ENCODE data around the gene LYZL2.
"Not testable (repeated sequence)": the region's sequence is repeated elsewhere in the genome, so short reads cannot be mapped to it uniquely, and the experiment has no call there.

LYZL2 gene

GRCh38 chr10:30629653-30630052, at the start of gene LYZL2:
LYZL2 (minus strand) TSS chr10:30629753; CDS start chr10:30626915, 2,838 bp downstream.
- in situ Hi-C loops (cut with MboI; ENCODE audit: low sequenced_read_pairs): no loop called here
- Histone ChIP-seq H3K36me3 (replicated peaks) (no peaks in the 10 kb centered on the region), H3K4me3 (no peak within 1 kb of the TSS), H3K4me1 (no peaks in the 10 kb centered on the region), H3K9me3 (no peaks in the 10 kb centered on the region), H3K27me3 (ENCODE audit: low read depth) (no peaks in the 10 kb centered on the region)
- DNase-seq (ENCODE audit: low spot score in 2 of 2): no peak

DNA sequence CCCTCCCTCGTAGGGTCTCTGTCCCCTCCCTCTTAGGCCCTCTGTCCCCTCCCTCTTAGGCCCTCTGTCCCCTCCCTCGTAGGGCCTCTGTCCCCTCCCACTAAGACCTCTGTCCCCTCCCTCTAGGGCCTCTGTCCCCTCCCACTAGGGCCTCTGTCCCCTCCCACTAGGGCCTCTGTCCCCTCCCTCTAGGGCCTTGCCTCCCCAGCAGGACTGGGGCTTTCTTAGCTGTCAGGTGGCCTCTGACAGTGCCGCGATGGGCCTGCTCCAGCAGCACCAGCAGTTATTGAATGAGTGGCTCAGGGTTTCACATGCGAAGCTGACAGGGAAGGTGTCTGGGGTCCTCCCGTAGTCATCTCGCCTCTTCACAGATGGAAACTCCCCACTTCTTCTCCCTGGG, 48.1 kb upstream of the LYZL2 start:
- H3K4me3 ChIP-seq; H3K4me1 ChIP-seq; H3K36me3 ChIP-seq (replicated peaks); in situ Hi-C loops (cut with MboI; ENCODE audit: low sequenced_read_pairs); H3K27me3 ChIP-seq (ENCODE audit: low read depth); DNase-seq (ENCODE audit: low spot score in 2 of 2); H3K9me3 ChIP-seq: not testable (repeated sequence)

DNA sequence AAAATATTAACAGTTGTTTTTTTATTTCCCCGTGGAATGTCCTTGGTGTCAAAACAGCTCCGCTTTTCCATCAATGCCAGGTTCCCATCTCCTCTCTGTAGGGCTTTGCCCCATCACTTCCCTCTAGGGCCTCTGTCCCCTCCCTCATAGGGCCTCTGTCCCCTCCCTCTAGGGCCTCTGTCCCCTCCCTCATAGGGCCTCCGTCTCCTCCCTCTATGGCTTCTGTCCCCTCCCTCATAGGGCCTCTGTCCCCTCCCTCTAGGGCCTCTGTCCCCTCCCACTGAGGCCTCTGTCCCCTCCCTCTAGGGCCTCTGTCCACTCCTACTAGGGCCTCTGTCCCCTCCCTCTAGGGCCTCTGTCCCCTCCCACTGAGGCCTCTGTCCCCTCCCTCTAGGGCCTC, 47.6 kb upstream of the LYZL2 start:
- H3K27me3 ChIP-seq (ENCODE audit: low read depth); H3K9me3 ChIP-seq; H3K4me1 ChIP-seq; H3K36me3 ChIP-seq (replicated peaks); DNase-seq (ENCODE audit: low spot score in 2 of 2); in situ Hi-C loops (cut with MboI; ENCODE audit: low sequenced_read_pairs); H3K4me3 ChIP-seq: not testable (repeated sequence)

DNA sequence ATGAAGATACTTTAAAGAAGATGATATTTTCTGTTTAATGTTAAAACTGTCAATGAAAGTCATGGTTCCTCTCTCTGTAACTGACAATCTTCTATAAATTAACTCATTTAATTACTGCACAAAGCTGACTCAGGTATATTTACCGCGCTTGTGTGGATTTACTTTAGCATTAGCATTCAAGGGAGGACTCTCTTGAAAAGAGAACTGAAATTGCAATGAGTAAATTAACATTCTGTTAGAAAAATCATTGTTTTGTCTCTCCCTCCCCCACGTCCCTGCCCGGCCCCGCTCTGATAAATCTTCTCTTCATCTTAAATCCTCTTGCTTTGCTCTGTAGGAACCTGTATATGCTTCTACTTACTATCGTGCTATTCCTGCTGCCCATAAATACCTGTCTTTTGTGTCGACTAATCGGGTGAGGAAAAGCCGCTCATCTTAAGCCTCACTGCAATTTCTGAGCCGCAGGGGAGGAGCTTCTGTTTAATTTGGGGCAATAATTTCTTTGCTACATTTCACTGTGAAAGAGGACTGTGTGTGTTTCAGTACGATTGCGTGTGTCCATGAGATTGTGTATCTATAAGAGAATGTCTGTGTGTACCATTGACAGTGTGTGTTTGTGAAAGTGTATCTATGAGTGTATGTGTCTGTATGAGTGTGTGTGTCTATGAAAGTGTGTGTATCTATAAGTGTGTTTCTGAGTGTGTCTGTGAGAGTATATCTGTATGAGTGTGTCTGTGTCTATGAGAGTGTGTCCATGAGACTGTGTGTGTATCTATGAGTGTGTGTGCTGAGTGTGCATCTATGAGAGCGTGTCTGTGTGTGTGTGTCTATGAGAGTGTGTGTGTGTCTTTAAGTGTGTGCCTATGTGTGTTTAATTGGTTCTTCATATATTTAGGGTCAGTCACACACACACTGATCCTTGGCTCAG, 46.5 kb upstream of the LYZL2 start:
- no peaks in the 10 kb centered on the region; the same call in 1 of the 2 replicates for H3K4me1 ChIP-seq
- H3K9me3 ChIP-seq: no peaks in the 10 kb centered on the region
- in situ Hi-C loops (cut with MboI; ENCODE audit: low sequenced_read_pairs): no loop called here
- no peak overlapping the region for H3K4me3 ChIP-seq
- no peak for DNase-seq (ENCODE audit: low spot score in 2 of 2)
- no peaks in the 10 kb centered on the region for H3K27me3 ChIP-seq (ENCODE audit: low read depth)
- no peaks in the 10 kb centered on the region for H3K36me3 ChIP-seq (replicated peaks)

DNA sequence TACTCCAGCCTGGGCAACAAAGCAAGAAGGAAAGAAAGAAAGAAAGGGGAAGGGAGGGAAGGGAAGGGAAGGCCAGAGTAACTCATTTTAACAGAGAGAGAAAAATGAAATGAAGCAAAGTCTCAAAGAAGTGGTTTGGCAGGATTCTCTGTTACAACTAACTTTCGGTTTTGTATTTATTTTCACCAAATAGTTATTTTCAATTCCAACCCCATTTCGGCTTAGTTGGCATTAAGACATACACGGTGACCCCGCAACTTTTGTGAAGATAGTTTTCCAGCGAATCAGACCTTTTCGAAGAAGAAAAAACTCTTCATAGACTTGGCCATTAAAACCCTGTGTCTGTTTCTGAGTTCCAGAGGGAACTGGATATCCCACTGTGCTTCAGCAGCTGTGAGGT, 45.2 kb upstream of the LYZL2 start:
- no peaks in the 10 kb centered on the region for H3K27me3 ChIP-seq (ENCODE audit: low read depth)
- no peaks in the 10 kb centered on the region for H3K9me3 ChIP-seq
- H3K4me3 ChIP-seq: no peak overlapping the region
- in situ Hi-C loops (cut with MboI; ENCODE audit: low sequenced_read_pairs): no loop called here
- no peaks in the 10 kb centered on the region for H3K36me3 ChIP-seq (replicated peaks)
- H3K4me1 ChIP-seq: no peaks in the 10 kb centered on the region; the same call in 1 of the 2 replicates
- no peak for DNase-seq (ENCODE audit: low spot score in 2 of 2)

- H3K36me3 ChIP-seq (replicated peaks); DNase-seq (ENCODE audit: low spot score in 2 of 2); H3K4me1 ChIP-seq; H3K9me3 ChIP-seq; in situ Hi-C loops (cut with MboI; ENCODE audit: low sequenced_read_pairs); H3K27me3 ChIP-seq (ENCODE audit: low read depth); H3K4me3 ChIP-seq: not testable (repeated sequence)
Observed at GRCh38 chr10:30673262-30673661, 43.7 kb upstream of the LYZL2 start.

DNA sequence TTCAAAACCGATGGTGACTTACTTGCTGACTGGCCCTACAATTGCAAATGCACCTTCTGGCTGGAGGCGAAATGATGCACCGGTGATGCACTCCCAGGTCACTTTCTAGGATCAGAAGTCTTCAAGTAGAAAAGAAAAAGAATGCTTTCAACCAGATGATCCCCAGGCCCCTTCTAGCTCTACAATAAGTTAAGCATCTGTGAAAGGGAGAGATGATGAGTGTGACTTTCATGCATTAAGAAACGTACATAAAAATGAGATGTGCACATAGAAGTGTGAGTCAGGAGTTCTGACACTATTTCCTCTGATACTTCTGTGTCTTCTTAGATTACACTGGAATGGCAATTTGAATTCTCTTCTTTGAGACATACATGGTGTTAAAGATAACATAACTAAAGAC, 42.8 kb upstream of the LYZL2 start:
- H3K4me3 ChIP-seq; H3K36me3 ChIP-seq (replicated peaks); H3K4me1 ChIP-seq; in situ Hi-C loops (cut with MboI; ENCODE audit: low sequenced_read_pairs); H3K9me3 ChIP-seq; DNase-seq (ENCODE audit: low spot score in 2 of 2); H3K27me3 ChIP-seq (ENCODE audit: low read depth): not testable (repeated sequence)

DNA sequence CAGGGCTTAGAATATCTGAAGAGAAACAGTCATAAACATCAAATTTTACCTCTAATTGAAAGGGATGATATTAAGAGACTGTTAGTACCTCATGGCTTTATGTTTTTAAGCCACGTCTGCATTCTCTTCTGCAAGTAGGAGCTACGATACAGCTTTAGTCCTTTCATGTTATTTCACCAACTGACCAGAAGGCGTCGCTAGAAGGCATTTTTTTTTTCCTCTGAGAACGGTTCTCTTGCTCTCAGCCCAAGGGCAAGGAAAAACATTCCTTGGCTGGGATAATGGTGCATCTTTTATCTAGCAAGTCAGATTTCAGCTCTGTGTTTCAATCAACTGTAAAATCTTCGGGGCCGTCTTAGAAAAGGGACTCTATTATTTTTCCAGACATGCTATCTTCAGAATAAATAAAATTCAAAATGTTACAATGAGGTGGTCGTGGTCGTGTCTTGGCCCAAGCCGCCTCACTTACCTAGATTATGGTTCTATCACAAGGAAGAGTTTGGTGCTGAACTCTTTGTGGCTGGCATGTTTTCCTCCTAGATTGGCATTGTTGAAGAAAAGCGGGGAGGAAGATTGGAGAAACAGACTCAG, 41.6 kb upstream of the LYZL2 start:
- peak; percentile 61 to 63 for DNase-seq (ENCODE audit: low spot score in 2 of 2)
- Histone ChIP-seq H3K27me3 (ENCODE audit: low read depth) (no peaks in the 10 kb centered on the region), H3K9me3 (no peaks in the 10 kb centered on the region), H3K4me3 (no peak overlapping the region), H3K36me3 (replicated peaks) (no peaks in the 10 kb centered on the region), H3K4me1 (no peaks in the 10 kb centered on the region; the same call in 1 of the 2 replicates)
- in situ Hi-C loops (cut with MboI; ENCODE audit: low sequenced_read_pairs): no loop called here

- H3K4me1 ChIP-seq; DNase-seq (ENCODE audit: low spot score in 2 of 2); H3K4me3 ChIP-seq; H3K36me3 ChIP-seq (replicated peaks); in situ Hi-C loops (cut with MboI; ENCODE audit: low sequenced_read_pairs); H3K27me3 ChIP-seq (ENCODE audit: low read depth); H3K9me3 ChIP-seq: not testable (repeated sequence)
Observed at GRCh38 chr10:30667982-30668381, 38.4 kb upstream of the LYZL2 start.

DNA sequence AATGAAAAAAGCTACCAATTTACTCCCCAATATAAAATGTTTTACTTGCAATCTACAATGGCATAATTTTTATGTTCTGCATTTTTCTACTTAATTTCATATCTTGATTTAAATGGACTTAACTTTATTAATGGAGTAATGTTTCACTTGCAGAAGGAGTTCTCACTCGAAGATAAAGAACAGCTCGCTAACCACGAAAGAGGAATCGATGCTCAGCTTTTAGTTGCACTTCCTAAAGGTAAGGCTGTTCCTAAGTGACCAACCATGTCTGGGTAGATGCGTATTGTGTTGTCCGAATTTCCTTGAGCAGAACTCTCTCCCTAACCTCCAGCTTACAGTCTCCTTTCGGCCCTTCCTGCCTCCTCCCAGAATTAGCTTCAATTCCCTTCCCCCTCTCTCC, 33.9 kb upstream of the LYZL2 start:
- DNase-seq (ENCODE audit: low spot score in 2 of 2); H3K36me3 ChIP-seq (replicated peaks); H3K4me1 ChIP-seq; H3K4me3 ChIP-seq; H3K27me3 ChIP-seq (ENCODE audit: low read depth); H3K9me3 ChIP-seq; in situ Hi-C loops (cut with MboI; ENCODE audit: low sequenced_read_pairs): not testable (repeated sequence)

DNA sequence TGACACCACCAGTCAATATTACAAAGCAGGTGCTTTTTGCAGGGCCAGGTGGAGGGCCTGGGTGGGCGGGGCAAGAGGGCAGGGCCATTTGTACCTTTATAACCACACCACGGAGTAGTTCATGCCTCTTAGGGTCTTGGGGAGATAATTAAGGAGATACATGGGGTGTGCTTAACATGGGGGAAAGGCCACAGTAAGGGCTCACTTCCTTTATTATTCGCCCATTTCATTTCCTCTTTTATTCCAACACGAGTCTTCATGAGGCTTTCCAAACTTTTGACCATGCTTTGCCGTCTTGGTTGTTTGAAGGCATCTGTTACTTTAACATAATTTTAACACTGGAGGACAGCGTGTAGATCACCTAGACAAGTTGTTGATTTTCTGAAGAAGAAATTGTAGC, 33.3 kb upstream of the LYZL2 start:
- in situ Hi-C loops (cut with MboI; ENCODE audit: low sequenced_read_pairs): no loop called here
- H3K36me3 ChIP-seq (replicated peaks): no peaks in the 10 kb centered on the region
- no peaks in the 10 kb centered on the region for H3K27me3 ChIP-seq (ENCODE audit: low read depth)
- DNase-seq (ENCODE audit: low spot score in 2 of 2): no peak
- no peak overlapping the region for H3K4me3 ChIP-seq
- no peaks in the 10 kb centered on the region for H3K9me3 ChIP-seq
- H3K4me1 ChIP-seq: no peaks in the 10 kb centered on the region

DNA sequence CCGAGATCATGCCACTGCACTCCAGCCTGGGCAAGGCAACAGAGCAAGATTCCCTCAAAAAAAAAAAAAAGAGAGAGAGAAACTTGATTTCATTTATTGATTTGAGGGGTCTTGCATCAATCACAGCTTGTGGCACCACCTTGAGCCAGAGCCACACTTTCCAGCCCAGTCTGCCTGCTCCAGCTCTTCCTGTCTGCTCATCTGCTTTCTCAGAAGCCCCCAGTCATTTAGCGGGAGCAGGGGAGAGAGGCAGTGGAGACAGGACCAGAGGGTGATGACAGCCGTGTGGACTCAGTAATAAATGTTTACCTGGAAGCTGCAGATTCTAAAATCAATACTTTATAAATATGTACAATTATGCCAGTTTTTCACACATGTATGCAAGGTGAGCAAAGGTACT, 30.8 kb upstream of the LYZL2 start:
- H3K27me3 ChIP-seq (ENCODE audit: low read depth): peaks cover 13% of the 10 kb centered on the region
- H3K4me1 ChIP-seq; H3K36me3 ChIP-seq (replicated peaks); H3K9me3 ChIP-seq; DNase-seq (ENCODE audit: low spot score in 2 of 2); in situ Hi-C loops (cut with MboI; ENCODE audit: low sequenced_read_pairs); H3K4me3 ChIP-seq: not testable (repeated sequence)

DNA sequence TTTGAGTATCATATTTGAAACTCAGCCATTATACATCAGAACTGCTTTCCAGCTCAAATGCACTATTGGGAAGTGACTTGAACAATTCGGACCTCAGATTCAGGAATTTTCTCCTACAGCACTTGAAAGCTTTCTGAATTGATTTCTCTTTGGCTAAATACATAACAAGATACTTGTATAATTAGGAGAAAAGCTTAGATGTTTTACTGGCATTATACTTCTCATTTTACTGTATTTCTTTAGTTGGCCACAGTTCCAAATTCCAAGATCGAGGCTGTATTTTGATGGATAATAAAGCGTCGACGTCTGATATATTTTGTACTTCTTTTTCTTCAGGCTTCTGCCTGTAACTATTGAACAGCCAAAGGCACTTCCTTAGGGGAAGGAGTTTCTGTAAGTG, 26.7 kb upstream of the LYZL2 start:
- no peak overlapping the region for H3K4me3 ChIP-seq
- in situ Hi-C loops (cut with MboI; ENCODE audit: low sequenced_read_pairs): no loop called here
- no peaks in the 10 kb centered on the region for H3K36me3 ChIP-seq (replicated peaks)
- no peak for DNase-seq (ENCODE audit: low spot score in 2 of 2)
- no peaks in the 10 kb centered on the region for H3K9me3 ChIP-seq
- no peaks in the 10 kb centered on the region for H3K4me1 ChIP-seq
- H3K27me3 ChIP-seq (ENCODE audit: low read depth): peaks cover 13% of the 10 kb centered on the region

GRCh38 chr10:30655001-30655400, 25.4 kb upstream of the LYZL2 start:
- H3K36me3 ChIP-seq (replicated peaks); DNase-seq (ENCODE audit: low spot score in 2 of 2); H3K4me1 ChIP-seq; in situ Hi-C loops (cut with MboI; ENCODE audit: low sequenced_read_pairs); H3K4me3 ChIP-seq; H3K9me3 ChIP-seq: not testable (repeated sequence)
- peaks cover 13% of the 10 kb centered on the region for H3K27me3 ChIP-seq (ENCODE audit: low read depth)

All from HAP-1 (cell line).